GM20000 (cell line): Measurements from ENCODE around the gene KCTD3.

Experiments
- DNase-seq: peaks from one replicate; pipeline ENCODE4 v3.0.0; 2012; ENCODE audit warnings: low spot score
- TF ChIP-seq, protein P1 (sequence below): IDR thresholded peaks from 2 replicates; pipeline ENCODE4 v1.5.1; 2012; ENCODE audit warnings: mild to moderate bottlenecking, control low read depth; ENCODE audit errors: extremely low read depth, missing control alignments

Gene KCTD3

DNA sequence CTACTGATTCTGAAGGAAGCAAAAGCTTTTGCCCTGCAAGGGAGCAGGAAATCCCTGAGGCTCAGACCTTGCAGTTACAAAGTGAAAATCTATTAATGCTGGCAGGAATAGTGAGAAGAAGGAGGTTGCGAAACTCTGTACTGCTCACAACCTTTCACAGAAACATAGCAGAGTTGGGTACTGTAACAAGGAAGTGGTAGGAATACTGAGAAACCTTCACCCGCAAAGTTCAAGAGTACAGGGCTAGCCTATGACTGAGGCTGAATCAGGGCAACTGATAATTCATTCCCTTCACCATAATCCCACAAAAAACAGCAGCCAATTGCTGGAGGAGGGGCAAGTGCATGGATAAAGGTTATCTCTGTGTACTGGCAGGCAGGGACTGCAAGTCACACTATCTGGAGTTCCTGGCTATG lies 23.9 kb upstream of the KCTD3 start:
- TF ChIP-seq, protein P1, sequence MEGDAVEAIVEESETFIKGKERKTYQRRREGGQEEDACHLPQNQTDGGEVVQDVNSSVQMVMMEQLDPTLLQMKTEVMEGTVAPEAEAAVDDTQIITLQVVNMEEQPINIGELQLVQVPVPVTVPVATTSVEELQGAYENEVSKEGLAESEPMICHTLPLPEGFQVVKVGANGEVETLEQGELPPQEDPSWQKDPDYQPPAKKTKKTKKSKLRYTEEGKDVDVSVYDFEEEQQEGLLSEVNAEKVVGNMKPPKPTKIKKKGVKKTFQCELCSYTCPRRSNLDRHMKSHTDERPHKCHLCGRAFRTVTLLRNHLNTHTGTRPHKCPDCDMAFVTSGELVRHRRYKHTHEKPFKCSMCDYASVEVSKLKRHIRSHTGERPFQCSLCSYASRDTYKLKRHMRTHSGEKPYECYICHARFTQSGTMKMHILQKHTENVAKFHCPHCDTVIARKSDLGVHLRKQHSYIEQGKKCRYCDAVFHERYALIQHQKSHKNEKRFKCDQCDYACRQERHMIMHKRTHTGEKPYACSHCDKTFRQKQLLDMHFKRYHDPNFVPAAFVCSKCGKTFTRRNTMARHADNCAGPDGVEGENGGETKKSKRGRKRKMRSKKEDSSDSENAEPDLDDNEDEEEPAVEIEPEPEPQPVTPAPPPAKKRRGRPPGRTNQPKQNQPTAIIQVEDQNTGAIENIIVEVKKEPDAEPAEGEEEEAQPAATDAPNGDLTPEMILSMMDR, result no peak
- DNase-seq, result no peak

GRCh38 chr1:215543806-215544205 lies 23.3 kb upstream of the KCTD3 start:
- no peak for DNase-seq
- TF ChIP-seq, protein P1, result no peak

DNA sequence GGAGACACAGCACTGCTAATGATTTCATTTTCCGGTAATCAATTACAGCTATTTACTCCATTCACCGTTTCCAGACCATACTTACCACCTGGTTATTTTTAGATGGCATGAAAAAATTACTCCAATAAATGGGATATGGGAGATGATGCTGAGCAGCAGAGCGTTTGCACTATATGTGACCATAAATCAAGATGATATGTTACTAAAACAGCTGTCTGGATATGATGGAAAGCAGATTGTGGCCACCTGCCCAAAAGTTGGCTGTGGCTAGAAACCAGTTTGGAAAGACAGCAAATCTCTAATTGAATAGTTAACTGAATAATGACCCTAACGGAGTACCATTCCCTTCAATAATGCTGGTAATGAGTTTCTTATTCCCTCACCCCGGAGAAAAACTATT lies 22.5 kb upstream of the KCTD3 start:
- DNase-seq, result no peak
- TF ChIP-seq, protein P1, result no peak

DNA sequence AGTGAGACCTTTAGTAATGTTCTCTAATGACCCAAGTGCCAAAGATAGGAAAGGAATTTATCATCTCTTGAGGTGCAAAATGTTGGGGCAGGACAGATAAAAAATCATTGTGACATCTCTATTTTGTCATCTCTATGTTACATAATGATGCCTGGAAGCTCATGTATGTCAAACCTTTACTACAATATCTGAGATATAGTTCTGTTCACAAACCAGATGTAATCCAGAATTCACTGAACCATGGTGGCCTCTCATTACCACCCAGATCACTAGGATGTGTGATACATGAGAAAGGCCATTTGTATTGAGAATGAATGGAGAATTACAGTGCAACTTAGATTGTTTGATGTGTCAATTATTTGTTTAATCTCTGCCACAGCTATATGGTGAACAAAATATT lies 22.0 kb upstream of the KCTD3 start:
- TF ChIP-seq, protein P1, result no peak

DNA sequence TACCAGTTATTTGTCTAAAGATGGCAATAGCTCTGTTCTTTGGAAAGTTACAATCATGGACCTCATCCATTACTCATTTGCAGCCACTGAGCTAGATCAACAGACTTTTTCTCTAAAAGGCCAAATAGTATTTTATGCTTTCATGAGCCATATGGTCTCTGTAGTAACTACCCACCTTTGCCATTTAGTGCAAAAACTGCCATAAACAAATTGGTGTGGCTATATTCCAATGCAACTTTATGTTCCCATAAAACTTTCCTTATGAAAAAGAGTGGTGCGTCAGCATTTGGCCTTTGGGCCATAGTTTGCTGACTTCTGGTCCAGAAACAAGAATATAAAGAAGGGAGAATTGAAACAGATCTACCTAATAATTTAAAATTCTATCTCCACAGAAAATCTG lies 20.1 kb upstream of the KCTD3 start:
- no peak for DNase-seq
- TF ChIP-seq, protein P1, result no peak

More for the DNA sequence above, 22.0 kb upstream of the KCTD3 start:
- no peak for DNase-seq

DNA sequence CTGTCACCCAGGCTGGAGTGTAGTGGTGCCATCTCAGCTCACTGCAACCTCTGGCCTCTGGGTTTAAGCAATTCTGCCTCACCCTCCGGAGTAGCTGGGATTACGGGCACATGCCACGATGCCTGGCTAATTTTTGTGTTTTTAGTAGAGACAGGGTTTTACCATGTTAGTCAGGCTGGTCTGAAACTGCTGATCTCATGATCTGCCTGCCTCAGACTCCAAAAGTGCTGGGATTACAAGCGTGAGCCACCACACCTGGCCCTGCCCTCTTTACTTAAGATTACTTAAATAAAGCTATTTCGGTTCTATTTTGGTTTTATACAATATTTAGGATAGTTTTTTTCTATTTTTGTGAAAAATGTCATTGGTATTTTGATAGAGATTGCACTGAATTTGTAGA lies 15.3 kb upstream of the KCTD3 start:
- DNase-seq, result no peak
- TF ChIP-seq, protein P1, result no peak

GRCh38 chr1:215554865-215555264 lies 12.2 kb upstream of the KCTD3 start:
- DNase-seq, result no peak

More at GRCh38 chr1:215554865-215555264, 12.2 kb upstream of the KCTD3 start:
- TF ChIP-seq, protein P1, result no peak
